GM19193 (cell line): ENCODE results near the gene HTR2C.

ENCODE experiments used
- POLR2A ChIP-seq: IDR thresholded peaks from 4 replicates; pipeline ENCODE4 v1.6.1; 2011; ENCODE audit not compliant: insufficient read depth, insufficient read length; ENCODE audit errors: extremely low read depth

HTR2C gene

DNA sequence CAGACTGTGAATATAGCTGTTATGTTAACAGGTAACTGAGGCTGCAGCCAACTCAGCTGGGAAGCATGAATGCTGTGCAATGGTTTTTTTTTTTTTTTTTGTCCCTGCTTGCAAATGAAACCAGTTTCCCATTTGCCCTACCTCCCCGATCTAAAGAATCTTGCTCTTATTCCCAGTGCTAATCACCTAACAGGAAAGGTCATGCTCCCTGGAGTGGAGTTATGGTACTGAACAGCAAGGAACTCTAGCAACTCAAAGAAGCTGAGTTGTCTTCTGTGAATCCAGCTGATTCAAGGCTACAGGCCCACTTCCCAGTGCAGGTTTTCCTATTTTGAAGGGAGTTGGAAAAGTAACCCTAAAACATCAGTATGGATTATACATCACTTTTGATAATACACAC is 52.1 kb downstream of the HTR2C start:
- no peak for TF ChIP-seq POLR2A

DNA sequence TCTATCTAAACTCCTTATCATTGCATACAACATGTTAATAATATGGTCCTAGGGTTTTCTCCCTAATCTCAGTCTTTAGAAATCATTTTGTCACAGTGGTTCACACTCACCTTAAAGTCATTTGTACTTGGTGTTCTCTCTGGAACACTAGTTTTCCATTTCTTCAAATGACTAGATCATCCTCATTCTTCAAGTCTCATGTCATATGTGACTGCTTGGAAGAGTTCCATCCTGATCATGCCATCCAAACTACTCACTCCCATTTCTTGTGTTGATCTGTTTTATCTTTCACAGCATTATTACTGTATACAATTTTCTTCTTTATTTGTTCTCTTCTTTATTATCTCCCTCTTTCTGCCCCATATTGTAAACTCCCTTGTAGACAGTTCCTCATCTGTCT is 66.5 kb downstream of the HTR2C start:
- TF ChIP-seq POLR2A: no peak

DNA sequence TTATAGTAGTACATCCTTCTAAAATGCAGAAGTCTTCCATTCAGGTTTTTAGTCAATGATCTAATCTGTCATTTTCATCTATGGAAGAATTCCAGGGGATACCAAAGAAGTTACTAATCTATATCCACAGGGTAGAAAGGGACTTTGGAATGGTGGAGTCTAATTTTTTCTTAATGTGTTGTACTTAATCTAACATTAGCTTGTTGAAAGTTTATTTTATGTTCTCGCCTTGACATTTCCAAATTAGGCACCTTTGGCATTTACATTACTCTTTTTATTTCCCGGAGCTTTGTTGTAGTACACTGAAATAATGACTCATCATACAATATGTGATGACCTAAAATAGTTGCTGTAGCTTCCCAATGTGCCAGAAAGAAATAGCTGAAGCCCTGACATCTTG is 91.5 kb downstream of the HTR2C start:
- no peak for TF ChIP-seq POLR2A

DNA sequence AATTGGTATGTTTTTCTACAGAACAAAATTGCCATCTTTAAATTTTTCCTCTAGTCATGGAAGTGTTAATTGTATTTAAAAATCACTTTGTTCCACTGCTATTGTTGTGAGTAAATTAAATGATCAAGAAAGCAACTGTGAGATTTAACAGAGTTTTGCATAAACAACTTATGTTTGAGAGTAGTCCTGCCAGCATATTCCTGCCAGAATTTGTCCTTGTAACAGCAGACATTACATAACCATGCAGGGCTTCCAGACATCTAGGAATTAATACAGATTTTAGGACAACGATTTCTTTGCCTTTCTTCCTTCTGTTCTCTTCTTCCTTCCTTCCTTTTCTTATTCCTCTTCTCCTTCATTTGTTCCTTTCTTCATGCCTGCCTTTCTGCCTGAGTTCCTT is 125.5 kb downstream of the HTR2C start:
- TF ChIP-seq POLR2A: no peak

DNA sequence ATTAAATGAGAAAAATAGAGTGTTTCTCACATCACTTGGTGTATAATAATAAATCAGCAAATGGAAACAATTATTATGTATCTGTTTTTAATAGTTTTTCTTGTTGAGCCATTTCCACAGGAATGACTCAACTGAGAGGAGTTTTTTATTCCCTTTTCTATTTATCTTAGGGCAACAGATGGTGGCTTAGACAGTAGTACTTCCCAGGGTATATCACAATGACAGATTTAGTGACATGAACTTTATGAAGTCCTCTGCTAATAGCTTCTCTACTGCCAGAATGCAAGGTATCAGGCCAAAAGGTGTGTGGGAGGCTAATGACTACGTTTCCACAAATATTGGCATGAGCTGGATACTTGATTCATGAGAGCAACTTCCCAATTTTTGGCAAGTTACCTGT is 126.7 kb downstream of the HTR2C start:
- TF ChIP-seq POLR2A: no peak

DNA sequence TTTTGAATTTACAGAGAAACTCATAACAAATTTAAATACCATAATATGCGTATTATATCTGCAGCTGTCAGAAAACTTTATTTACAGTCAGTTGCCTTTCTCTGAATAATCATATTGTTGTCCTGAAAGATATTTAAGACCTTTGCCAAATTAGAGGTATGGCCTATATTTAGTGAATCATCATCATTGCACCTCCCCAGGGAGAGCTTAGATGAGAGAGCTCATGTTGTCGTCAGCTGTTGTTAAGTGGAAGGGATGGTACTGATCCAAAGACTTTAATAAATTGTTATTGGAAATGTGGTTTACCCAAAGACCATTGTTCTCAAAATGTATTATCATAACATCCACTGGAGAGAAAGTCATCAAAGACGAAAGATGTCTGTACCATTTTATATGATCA is 128.6 kb downstream of the HTR2C start:
- TF ChIP-seq POLR2A: no peak

DNA sequence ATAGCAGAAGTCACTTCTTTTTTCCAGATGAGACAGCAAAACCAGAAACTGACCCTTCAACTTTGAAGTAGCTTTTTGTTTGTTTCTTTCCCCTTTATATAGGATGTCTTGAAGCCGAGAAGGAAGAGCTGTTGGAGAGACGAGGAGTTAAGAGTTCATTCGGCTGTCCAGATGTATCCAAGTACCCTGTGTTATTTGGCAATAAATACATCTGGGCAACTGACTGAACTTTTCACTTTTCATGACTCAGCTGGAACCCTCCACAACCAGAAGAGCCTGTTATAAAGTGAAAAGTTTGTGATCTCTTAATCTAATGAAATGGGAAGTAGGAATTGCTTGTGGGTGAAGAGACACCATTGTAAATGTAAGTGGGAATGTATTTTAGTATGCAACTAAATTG is 131.2 kb downstream of the HTR2C start:
- no peak for TF ChIP-seq POLR2A

DNA sequence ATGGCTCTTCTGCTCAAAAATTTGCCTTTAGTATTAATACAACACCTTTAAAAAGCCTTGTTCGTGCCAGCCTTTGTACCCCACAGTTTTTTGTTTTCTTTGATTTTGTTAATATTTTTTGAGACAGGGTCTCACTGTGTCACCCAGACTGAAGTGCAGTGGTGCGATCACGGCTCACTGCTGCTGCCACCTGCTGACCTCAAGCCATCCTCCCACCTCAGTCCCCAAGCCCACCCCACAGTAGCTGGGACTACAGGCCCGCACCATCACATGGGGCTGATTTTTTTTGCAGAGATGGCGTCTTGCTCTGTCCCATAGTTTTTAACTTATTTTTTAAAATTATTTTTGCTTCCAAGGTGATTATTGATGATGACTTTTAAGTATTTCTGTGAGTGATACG is 134.0 kb downstream of the HTR2C start:
- no peak for TF ChIP-seq POLR2A

DNA sequence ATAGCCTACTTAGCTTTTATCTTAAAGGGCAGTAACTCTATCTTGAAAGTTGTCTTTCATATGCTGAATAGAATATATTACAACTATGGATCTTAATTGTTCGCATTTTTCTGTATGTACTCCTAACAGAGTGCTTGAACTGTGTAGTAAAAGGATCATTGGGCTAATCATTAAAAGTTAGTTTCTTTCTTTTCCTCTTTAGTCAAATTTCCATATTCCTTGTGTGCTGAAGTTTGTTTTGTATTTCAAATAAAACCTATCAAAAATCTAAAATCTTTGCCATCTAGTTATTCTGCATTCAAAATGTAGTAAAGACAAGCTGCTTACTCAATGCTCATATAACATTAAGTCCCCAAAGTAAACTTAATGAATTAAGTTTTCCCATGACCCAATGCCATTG is 182.7 kb downstream of the HTR2C start:
- TF ChIP-seq POLR2A: no peak

DNA sequence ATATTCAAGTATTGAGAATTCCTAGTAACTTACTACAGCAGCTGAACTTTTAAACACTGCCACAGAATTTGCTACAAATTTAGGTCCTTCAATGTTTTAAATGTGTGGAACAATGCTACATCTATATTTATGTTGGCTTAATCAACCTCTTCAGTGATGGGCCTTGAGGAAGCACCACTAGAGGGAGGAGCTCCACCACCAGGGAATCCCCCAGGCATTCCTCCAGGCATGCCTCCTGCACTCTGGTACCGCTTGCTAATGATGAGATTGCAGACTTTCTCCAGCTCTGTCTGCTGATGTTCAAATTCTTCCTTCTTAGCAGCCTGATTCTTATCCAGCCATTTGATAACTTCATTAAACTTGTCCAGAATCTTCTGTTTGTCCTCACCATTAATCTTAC is 190.8 kb downstream of the HTR2C start:
- TF ChIP-seq POLR2A: no peak

DNA sequence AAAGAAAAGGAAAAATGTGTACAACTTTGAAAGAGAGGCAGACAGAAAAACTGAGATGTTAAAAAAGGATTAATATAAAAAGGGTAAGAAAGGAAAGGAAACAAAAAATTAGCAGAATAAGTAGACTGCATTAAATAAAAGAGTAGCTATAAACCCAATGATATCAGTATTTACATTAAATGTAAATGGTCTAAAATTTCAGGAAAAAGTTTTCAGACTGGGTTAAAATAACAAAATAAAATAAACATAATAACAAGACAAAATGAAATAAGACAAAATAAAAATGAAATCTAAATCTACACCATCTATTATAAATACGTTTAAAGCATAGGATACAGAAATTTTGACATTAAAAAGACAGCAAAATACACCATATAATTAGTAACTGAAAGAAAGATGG is 199.0 kb downstream of the HTR2C start:
- no peak for TF ChIP-seq POLR2A

DNA sequence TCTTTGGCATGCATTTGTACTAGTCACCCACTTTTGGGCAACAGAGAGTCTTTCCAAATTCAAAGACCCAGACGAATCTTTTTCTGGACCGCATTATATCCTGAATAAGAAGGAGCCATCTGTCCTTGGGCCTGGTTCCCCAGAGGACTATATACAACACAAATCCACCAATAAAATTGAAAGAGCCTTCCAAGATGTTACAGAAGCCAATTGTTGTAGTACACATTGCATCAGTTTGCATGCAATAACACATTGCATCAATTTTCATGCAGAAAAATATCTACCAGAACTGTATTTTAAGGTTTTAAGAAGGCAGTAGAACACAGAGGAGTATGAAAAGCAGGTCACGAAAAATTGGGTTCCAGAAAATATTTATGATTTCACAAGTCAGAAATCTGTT is 203.2 kb downstream of the HTR2C start:
- no peak for TF ChIP-seq POLR2A

DNA sequence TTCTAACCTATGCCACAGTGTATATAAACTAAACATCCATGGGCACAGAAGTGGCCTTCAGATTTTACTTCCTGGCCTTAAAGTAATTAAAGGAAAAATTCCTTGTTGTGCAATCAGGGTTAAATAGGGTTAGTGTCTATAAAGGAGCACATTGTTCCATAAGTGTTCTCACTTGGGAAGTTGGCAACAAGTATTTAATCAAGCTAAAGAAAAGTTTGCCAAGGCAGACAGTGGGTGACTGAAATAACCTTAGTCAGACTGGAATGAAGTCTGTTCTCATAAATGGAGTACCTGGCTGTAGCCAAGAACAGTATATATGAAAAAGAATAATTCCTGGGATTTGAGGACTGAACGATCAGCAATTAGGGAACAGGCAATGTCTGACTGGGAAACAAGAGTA is 213.6 kb downstream of the HTR2C start:
- TF ChIP-seq POLR2A: no peak

DNA sequence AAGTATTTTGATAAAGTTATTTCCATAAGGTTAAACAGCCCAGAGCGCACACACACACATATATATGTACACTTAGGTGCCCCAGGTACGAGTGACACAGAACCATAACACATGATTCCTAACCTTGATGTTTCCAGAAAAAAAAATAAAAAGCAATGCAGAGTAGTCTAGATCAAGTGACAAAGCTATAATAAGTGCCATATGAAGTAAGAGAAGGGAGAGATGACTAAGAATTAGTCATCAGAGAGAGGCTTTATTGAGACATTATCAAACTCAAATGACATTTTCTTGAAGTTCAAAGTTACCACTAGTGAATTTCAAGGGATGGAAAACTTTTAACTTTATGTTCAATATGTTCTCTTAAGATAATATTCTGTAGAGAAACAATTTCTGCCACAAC is 215.0 kb downstream of the HTR2C start:
- TF ChIP-seq POLR2A: no peak

DNA sequence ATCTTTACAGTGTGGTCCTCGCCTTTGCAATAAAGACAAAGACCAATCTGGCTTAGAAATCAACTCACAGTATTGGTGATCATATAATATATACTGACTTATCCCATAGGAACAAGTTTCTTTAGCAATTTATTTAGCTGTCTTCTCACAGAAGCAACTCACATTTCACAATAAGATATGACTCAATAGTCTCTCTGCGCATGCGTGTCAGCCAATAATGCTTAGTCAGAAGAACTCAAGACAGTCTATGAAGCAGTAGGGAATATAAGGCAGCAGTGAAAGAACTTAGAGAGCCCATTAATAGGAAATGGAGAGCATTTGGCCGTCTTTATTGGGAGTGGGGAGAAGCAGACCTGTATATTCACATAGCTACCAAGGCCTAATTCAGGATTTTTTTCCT is 216.8 kb downstream of the HTR2C start:
- TF ChIP-seq POLR2A: no peak

DNA sequence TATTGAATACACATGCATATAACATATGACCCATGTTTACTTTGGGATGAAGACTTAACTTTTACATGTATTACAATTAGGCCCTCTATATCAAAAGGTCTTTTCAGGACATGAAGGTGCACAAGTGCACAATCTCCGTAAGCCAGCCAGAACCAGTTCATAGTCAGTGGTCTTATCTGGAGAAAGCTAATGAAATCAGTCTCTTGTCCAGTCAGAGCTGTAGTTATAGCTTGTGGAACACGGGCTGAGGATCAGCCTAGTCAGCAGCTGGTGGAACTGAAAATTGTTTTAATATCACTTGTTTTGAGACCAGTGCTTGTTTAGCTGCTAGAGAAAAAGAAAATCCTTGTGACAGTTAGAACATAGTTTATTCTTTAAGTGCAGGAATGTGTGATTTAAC is 235.6 kb downstream of the HTR2C start:
- TF ChIP-seq POLR2A: no peak

DNA sequence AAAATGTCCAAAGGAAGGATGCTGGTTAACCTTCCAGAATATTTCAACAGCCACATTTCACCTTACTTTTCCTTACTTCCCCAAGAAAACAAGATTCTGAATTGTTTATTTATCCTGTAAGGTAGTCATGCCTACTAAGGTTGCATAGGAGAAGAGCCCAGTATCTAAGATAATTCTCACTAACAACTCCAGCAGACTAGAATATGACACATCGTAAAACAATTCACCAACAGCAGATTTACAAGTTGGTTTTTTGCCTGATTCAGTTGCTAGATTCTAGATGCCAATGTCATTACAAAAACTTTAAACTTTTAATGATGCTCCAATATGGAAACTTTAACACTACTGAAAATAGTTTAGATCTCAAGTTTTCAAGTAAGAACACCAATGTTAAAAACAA is 257.2 kb downstream of the HTR2C start:
- no peak for TF ChIP-seq POLR2A

DNA sequence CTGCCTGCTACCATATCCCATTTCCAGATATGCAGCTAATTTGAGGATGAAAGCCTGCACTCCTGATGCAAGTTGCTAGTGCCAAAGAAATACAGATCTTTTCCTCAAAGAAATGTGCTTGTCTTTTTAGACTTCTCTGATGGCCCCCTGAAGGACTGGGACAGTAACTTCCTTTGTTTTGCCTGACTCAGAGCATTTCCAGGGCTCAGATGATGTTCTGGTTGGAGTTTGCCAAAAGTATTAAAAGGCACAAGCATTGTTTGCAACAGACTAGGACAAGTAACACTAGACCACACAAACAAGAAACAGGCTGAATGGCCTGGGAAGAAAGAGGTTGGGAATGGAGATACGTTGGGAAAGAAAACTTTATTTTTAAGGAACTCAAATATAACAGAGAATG is 258.3 kb downstream of the HTR2C start:
- TF ChIP-seq POLR2A: no peak

DNA sequence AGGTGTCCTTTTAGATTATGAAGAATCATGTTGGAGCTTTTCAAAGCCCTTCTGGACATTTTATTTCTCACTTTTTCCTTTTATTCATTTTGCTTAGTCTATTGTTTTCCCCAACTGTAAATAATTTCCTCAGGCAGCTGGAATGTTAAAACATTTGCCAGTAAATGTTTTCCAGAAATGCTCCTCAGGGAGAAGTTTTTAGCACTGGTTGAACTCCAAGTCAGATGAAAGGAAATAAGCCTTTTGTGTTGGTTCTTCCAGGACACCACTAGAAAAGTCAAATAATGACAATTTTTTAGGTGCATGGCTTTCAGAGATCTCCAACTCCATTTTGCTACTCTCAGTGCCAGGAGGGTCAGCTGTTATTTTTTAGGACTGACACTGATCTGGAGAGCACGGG is 305.6 kb downstream of the HTR2C start:
- no peak for TF ChIP-seq POLR2A

DNA sequence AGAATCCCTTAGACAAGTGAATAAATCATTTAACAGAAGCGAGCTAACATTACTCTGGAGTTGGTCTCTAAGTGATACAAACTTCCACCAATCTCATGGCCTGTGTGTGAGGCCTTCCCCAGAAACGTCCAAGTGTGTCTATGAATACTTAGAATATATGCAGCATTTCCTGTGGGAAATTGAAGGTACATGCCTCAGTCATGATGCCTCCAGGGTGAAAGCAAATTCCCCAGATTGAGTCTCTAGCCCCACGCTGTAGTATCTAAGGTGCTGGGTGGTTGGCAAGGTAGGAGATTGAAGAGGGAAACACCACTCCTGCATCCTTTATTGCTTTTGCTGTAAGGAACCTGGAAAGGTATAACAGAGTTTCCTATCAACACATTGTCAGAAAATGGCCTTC is 319.7 kb downstream of the HTR2C start:
- TF ChIP-seq POLR2A: no peak
